HG03139 (cell line): Measurements from ENCODE around the gene TRIM25.

Experiments
- ATAC-seq: cut with Tn5 transposase; IDR thresholded peaks from one replicate; pipeline ENCODE4 v1.9.1; 2021; ENCODE audit not compliant: unreplicated experiment

TRIM25 gene

GRCh38 chr17:56867948-56868376 lies 45.9 kb downstream of the TRIM25 start:
- ATAC-seq = no peak

DNA sequence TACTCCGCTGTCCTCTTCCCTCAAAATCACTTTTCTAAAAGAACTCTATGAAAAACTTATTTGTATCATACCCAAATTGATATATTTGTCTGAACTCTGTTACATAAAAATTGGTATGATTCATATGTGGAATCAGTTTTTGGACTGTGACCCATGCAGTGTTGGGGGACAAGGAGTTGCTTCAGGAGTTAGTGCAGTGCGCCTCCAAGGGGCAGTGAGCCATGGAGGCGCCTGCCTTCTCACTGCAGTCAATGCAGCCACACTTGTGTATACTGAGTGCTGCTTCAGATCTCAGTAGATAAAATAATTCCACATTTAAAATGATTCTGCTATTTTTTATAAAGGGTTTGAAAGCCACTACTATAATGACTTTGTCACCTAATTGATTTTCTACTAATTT lies 47.4 kb downstream of the TRIM25 start:
- ATAC-seq = no peak

DNA sequence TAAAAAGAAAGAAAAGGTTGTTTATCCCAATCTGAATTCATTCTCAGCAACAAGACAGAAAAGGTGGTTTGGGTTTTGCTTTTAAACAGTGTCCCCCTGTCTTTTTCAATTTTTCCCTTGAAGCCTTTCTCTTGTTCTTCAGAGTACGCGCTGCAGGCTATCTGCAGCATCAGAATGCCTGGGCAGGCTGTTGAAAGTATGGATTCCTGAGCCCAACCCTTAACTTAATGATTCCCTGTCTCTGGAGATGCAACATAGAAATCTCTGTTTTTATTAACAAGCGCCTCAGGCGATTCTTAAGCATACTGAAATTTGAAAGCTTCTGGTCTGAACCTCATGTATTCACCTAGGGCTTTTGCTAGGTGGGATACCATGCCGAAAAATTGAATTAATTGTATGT lies 47.8 kb downstream of the TRIM25 start:
- ATAC-seq = no peak

- no peak for ATAC-seq
Observed at GRCh38 chr17:56863974-56864373, 49.9 kb downstream of the TRIM25 start.

DNA sequence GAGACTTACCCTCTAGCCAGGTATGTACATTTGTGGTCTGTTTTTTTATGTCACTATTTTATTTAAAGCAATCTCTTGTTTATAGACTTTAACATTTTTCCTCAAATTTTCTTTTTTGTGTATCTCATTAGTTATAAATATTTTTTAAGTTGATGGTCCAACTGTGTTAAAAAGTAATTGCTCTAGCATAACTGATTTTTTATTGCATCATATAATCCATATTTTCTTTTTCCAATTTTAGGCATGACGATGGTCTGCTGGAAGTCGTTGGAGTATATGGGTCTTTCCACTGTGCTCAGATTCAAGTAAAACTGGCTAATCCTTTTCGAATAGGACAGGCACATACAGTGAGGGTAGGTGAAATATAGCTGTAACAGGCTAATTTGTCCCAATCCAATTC lies 52.0 kb downstream of the TRIM25 start:
- no peak for ATAC-seq

DNA sequence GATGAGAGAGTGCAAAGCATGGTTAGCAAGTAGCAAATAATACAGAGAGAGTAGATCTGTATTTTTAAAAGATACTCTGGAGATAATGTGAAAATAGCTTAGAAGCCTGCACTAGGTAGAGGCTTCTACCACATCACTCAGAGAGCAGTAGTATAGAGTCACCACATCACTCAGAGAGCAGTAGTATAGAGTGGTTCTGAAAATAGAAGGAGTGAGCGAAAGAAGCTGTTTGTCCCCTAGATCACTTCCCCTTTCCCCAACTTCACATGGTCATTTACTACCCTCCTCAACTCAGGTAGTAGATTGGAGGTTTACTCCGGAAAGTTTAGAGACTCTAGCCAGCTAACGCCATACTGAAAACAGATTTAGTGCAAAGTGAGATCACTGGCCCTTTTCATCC lies 62.8 kb downstream of the TRIM25 start:
- no peak for ATAC-seq

GRCh38 chr17:56850591-56850990 lies 63.3 kb downstream of the TRIM25 start:
- ATAC-seq = no peak

GRCh38 chr17:56849131-56849530 lies 64.7 kb downstream of the TRIM25 start:
- ATAC-seq = no peak

GRCh38 chr17:56847106-56847505 lies 66.7 kb downstream of the TRIM25 start:
- ATAC-seq = no peak

GRCh38 chr17:56845934-56846333 lies 67.9 kb downstream of the TRIM25 start:
- ATAC-seq = no peak

- no peak for ATAC-seq
Observed at GRCh38 chr17:56842577-56842976, 71.3 kb downstream of the TRIM25 start.

DNA sequence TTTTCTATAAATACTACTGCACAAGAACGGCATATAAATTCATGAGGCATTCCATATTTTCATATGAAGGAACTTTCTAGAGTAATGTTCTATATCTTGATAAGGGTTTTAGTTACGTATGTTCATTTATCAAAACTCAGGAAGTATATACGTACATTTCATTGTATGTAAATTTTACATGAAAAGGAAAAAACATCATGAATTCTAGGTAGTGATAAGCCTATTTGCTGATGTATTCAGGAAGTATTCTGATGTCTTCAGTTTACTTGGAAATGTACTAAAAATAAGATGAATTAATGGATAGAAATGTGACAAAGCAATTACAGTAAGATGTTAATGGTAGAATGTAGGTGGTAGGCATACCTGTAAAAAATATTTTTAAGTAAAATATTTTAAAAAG lies 75.2 kb downstream of the TRIM25 start:
- ATAC-seq = no peak
